SK-N-SH (cell line): ENCODE data around the gene RAPSN. TPM values are rescaled to one million over a fixed set of nuclear protein-coding genes. Genes with fewer than 3 reads are reported as not detected.

Source experiments
- CTCF ChIA-PET: fragments of 300-600, 350-600 bp; formaldehyde crosslinking; extraction: SDS; loops from one replicate; lab custom pipeline; 2021; lab: Yijun Ruan, JAX
- POLR2A ChIA-PET: fragments of 350-600 bp; sonication (Branson Sonifier 250); formaldehyde crosslinking; extraction: SDS; loops from one replicate; lab custom pipeline; 2020; ENCODE audit warnings: antibody characterized with exemption, inconsistent platforms; lab: Yijun Ruan, JAX
- DNase-seq: peaks from one replicate; pipeline ENCODE4 v3.0.0; 2012
- H2AFZ ChIP-seq: fragments of 200-600 bp; sonication (generic); 2 replicates; pipeline ENCODE4 v1.8.1; 2016; ENCODE audit warnings: antibody characterized with exemption, mild to moderate bottlenecking, low read depth
- H3F3A ChIP-seq: fragments of 200-600 bp; sonication (generic); replicated peaks from 2 replicates; pipeline ENCODE3; 2016; ENCODE audit warnings: antibody characterized with exemption, mild to moderate bottlenecking; ENCODE audit not compliant: insufficient read depth
- H3K27ac ChIP-seq, 2 experiments: fragments of 200-500 bp in 1 of 2; fragments of 200-600 bp in 1 of 2; sonication (Bioruptor generic) in 1 of 2; sonication (generic), shearing (Covaris generic) in 1 of 2; 2 replicates each; pipeline versions ENCODE4 v1.5.1 to v1.6.1; 2014 to 2016; ENCODE audit warnings: low read depth in 2 of 2, inconsistent platforms in 1 of 2, low read length in 1 of 2, mild to moderate bottlenecking in 1 of 2, mixed read lengths in 1 of 2
- H3K27me3 ChIP-seq: fragments of 200-600 bp; sonication (generic), shearing (Covaris generic); 2 replicates; pipeline ENCODE4 v1.6.1; 2016; ENCODE audit warnings: mixed run types; ENCODE audit not compliant: insufficient read depth
- H3K36me3 ChIP-seq, 2 experiments: fragments of 200-500 bp in 1 of 2; fragments of 200-600 bp in 1 of 2; sonication (Bioruptor generic) in 1 of 2; sonication (generic) in 1 of 2; replicated peaks in 1 of 2; 2 replicates each; pipeline versions ENCODE3 to v1.5.1; 2014 to 2016; ENCODE audit warnings: low read length in 1 of 2, mild to moderate bottlenecking in 1 of 2; ENCODE audit not compliant: insufficient read depth in 2 of 2, control insufficient read depth in 1 of 2
- H3K4me1 ChIP-seq, 2 experiments: fragments of 200-500 bp in 1 of 2; fragments of 200-600 bp in 1 of 2; sonication (Bioruptor generic) in 1 of 2; sonication (generic), shearing (Covaris generic) in 1 of 2; 2 replicates each; pipeline versions ENCODE4 v1.5.1 to v1.6.1; 2014 to 2016; ENCODE audit warnings: low read depth in 1 of 2, low read length in 1 of 2, mixed run types in 1 of 2; ENCODE audit not compliant: insufficient read depth in 2 of 2, control insufficient read depth in 1 of 2
- H3K4me2 ChIP-seq: fragments of 200-600 bp; sonication (generic), shearing (Covaris generic); 2 replicates; pipeline ENCODE4 v1.6.1; 2017; ENCODE audit warnings: mixed run types
- H3K4me3 ChIP-seq, 2 experiments: fragments of 200-500 bp in 1 of 2; fragments of 200-600 bp in 1 of 2; sonication (Bioruptor generic) in 1 of 2; sonication (generic), shearing (Covaris generic) in 1 of 2; 2 replicates each; pipeline versions ENCODE4 v1.5.1 to v1.8.1; 2014 to 2016; ENCODE audit warnings: low read depth in 2 of 2, inconsistent platforms in 1 of 2, low read length in 1 of 2, mild to moderate bottlenecking in 1 of 2, mixed read lengths in 1 of 2, moderate library complexity in 1 of 2
- H3K79me2 ChIP-seq: fragments of 200-600 bp; sonication (generic); 2 replicates; pipeline ENCODE4 v1.8.1; 2017; ENCODE audit warnings: mild to moderate bottlenecking; ENCODE audit not compliant: insufficient read depth
- H3K9ac ChIP-seq: fragments of 200-600 bp; sonication (generic); 2 replicates; pipeline ENCODE4 v1.6.1; 2017; ENCODE audit warnings: mixed run types
- H3K9me2 ChIP-seq: fragments of 200-600 bp; sonication (generic); 2 replicates; pipeline ENCODE4 v1.6.1; 2017; ENCODE audit warnings: mixed run types
- H3K9me3 ChIP-seq: fragments of 200-600 bp; sonication (generic); 2 replicates; pipeline ENCODE4 v1.6.1; 2017; ENCODE audit warnings: mixed run types, mild to moderate bottlenecking, moderate library complexity
- H4K20me1 ChIP-seq: fragments of 200-600 bp; sonication (generic); 2 replicates; pipeline ENCODE4 v1.6.1; 2017; ENCODE audit warnings: mild to moderate bottlenecking, mixed run types; ENCODE audit not compliant: insufficient read depth
- CHD2 ChIP-seq: fragments of 150-350 bp; IDR thresholded peaks from 2 replicates; pipeline ENCODE4 v1.6.1; 2018; ENCODE audit warnings: low read length; ENCODE audit not compliant: partially characterized antibody
- ELF1 ChIP-seq: IDR thresholded peaks from 2 replicates; pipeline ENCODE4 v1.4.0; 2012
- EP300 ChIP-seq, 2 experiments: IDR thresholded peaks; 2 replicates each; pipeline versions ENCODE4 v1.4.0 to v1.6.1; 2012; ENCODE audit warnings: borderline replicate concordance in 1 of 2, low read depth in 1 of 2, low read length in 1 of 2
- EZH2phosphoT487 ChIP-seq: fragments of 200-600 bp; sonication (generic); IDR thresholded peaks from 2 replicates; pipeline ENCODE4 v1.6.1; 2017; ENCODE audit warnings: low read depth, mixed run types, mild to moderate bottlenecking, antibody characterized with exemption, moderate library complexity, borderline replicate concordance
- FOSL2 ChIP-seq: IDR thresholded peaks from 2 replicates; pipeline ENCODE4 v1.4.0; 2012; ENCODE audit warnings: low read depth, mild to moderate bottlenecking, moderate library complexity, borderline replicate concordance
- FOXJ3 ChIP-seq: sonication (generic); formaldehyde crosslinking; IDR thresholded peaks from 2 replicates; pipeline ENCODE4 v1.5.1; 2020; ENCODE audit warnings: mild to moderate bottlenecking, missing genetic modification reagents
- JUND ChIP-seq: IDR thresholded peaks from 2 replicates; pipeline ENCODE4 v1.4.0; 2012
- MXI1 ChIP-seq: IDR thresholded peaks from 2 replicates; pipeline ENCODE4 v1.6.1; 2012; ENCODE audit warnings: mild to moderate bottlenecking, low read depth, low read length, improper control_type of control experiment
- PBX3 ChIP-seq: IDR thresholded peaks from 2 replicates; pipeline ENCODE4; 2012
- POLR2AphosphoS5 ChIP-seq: IDR thresholded peaks from 2 replicates; pipeline ENCODE4 v1.6.1; 2012; ENCODE audit warnings: low read depth, low read length
- RCOR1 ChIP-seq: fragments of 150-350 bp; IDR thresholded peaks from 2 replicates; pipeline ENCODE4 v1.6.1; 2017; ENCODE audit warnings: antibody characterized with exemption, low read length
- RXRA ChIP-seq: IDR thresholded peaks from 2 replicates; pipeline ENCODE4 v1.4.0; 2012; ENCODE audit warnings: low read depth, mild to moderate bottlenecking, borderline replicate concordance
- SIN3A ChIP-seq: IDR thresholded peaks from 2 replicates; pipeline ENCODE4 v1.6.1; 2012; ENCODE audit warnings: low read depth, mild to moderate bottlenecking, low read length, moderate library complexity, borderline replicate concordance
- TCF12 ChIP-seq: IDR thresholded peaks from 2 replicates; pipeline ENCODE4 v1.4.0; 2012
- TEAD4 ChIP-seq: IDR thresholded peaks from 2 replicates; pipeline ENCODE4 v1.4.0; 2012; ENCODE audit warnings: mild to moderate bottlenecking, borderline replicate concordance; ENCODE audit not compliant: insufficient read depth
- USF1 ChIP-seq: IDR thresholded peaks from 2 replicates; pipeline ENCODE4 v1.4.0; 2012; ENCODE audit warnings: low read depth, borderline replicate concordance
- YY1 ChIP-seq: IDR thresholded peaks from 2 replicates; pipeline ENCODE4 v1.4.0; 2012; ENCODE audit warnings: low read depth, mild to moderate bottlenecking
- WGBS: methylation state at CpG from one replicate; pipeline ENCODE4 v1.1.6; 2017; ENCODE audit warnings: low lambda C conversion rate; 5-methylcytosine and 5-hydroxymethylcytosine counted together
- polyA plus RNA-seq, 3 experiments: library from polyadenylated mRNA; depleted of rRNA; stranded (reverse); fragments of >200 nt; gene quantifications; 2 replicates each; pipeline ENCODE4 v1.2.3, GENCODE V29; 2012
- TF ChIP-seq, protein P1 (sequence below): fragments of 200-600 bp; sonication (generic); IDR thresholded peaks from 2 replicates; pipeline ENCODE4 v1.6.1; 2017; ENCODE audit warnings: antibody characterized with exemption, mild to moderate bottlenecking, moderate library complexity

RAPSN gene
- polyA plus RNA-seq, 1 of the 3 experiments (the other 2 are of a cell fraction): 0.07 TPM

DNA sequence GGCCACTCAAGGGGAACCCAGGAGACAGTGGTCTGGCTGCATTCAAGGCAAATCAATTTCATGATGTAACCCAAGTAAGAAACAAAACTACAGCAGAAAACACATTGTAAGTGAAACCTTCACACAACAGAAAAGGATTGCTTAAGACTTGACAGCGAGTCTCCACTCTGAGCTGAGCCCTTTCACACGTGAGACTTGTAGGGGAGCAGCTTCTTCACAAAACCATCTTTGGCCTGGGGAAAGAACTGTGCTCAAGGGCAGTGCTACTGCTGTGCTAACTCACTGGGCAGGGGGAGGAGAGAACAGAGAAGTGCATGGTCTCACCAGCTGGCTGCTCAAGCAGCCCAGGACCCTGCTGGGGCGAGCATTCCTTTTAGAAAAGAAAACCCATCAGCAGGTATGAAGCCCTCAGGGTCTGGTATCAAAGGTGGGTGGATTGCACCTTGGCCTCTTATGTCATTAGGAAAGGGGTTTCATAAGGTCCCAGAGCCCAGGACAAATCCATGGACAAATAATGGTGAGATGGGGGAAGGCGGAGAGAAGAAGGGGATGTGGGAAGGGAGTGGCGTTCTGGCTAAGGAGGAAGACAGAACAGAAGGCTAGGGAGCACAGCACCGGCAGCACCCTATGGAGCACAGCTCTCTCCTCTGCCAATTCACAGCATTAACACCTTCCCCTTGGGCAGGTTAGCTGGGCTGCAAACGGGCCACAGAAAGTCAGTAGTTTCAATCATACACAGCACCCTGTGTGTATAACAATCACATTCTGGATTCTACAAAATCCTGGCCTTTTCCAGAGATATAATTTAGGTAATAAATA lies 20.6 kb upstream of the RAPSN start:
- no peak for TF ChIP-seq ELF1
- TF ChIP-seq RCOR1: no peak
- TF ChIP-seq FOXJ3 (CRISPR knock-in tag): no peak
- TF ChIP-seq TCF12: no peak
- TF ChIP-seq MXI1: no peak
- TF ChIP-seq YY1: no peak
- TF ChIP-seq JUND: no peak
- no peak for TF ChIP-seq TEAD4
- TF ChIP-seq CHD2: no peak
- no peak for TF ChIP-seq USF1
- no peak for TF ChIP-seq EZH2phosphoT487
- TF ChIP-seq RXRA: no peak
- TF ChIP-seq SIN3A: no peak
- TF ChIP-seq, protein P1, sequence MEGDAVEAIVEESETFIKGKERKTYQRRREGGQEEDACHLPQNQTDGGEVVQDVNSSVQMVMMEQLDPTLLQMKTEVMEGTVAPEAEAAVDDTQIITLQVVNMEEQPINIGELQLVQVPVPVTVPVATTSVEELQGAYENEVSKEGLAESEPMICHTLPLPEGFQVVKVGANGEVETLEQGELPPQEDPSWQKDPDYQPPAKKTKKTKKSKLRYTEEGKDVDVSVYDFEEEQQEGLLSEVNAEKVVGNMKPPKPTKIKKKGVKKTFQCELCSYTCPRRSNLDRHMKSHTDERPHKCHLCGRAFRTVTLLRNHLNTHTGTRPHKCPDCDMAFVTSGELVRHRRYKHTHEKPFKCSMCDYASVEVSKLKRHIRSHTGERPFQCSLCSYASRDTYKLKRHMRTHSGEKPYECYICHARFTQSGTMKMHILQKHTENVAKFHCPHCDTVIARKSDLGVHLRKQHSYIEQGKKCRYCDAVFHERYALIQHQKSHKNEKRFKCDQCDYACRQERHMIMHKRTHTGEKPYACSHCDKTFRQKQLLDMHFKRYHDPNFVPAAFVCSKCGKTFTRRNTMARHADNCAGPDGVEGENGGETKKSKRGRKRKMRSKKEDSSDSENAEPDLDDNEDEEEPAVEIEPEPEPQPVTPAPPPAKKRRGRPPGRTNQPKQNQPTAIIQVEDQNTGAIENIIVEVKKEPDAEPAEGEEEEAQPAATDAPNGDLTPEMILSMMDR: no peak
- TF ChIP-seq POLR2AphosphoS5: no peak
- TF ChIP-seq EP300 (IDR thresholded peaks at IDR 0.05; ENCODE audit: borderline replicate concordance in 1 of 2, low read depth in 1 of 2, low read length in 1 of 2): no peak
- TF ChIP-seq FOSL2: no peak
- no peak for TF ChIP-seq PBX3
- TF ChIP-seq, all 33 proteins: peak for 0
- Histone ChIP-seq H3K27me3 (no peaks in the 10 kb centered on the region), H4K20me1 (peaks cover 33% of the 10 kb centered on the region), H3K4me2 (no peak overlapping the region), H3K9me2 (no peaks in the 10 kb centered on the region), H3K79me2 (peaks cover 58% of the 10 kb centered on the region), H3K27ac (no peak overlapping the region; a peak in 1 of 4 replicates), H3K9ac (no peak overlapping the region), H3K4me3 (no peak overlapping the region), H3K9me3 (no peaks in the 10 kb centered on the region), H3K36me3 (peaks cover 71 to 74% of the 10 kb centered on the region in 2 experiments), H3F3A (peaks cover 2% of the 10 kb centered on the region), H2AFZ (no peak overlapping the region), H3K4me1 (peaks cover 19 to 25% of the 10 kb centered on the region in 2 experiments; a peak in 3 of 4 replicates)
- ChIA-PET CTCF (interaction anchor here (1.1 kb wide), 1 partner anchor 18 kb away, joined by 3 read pairs; no protein-coding TSS in a partner anchor), POLR2A (no interaction called here)
- 99% methylated on average over 7 of the region's 7 CpGs for WGBS
- DNase-seq: no peak
